ENCODE results near the gene GSK3B.
A peak's percentile ranks its signal among the peaks of the same experiment; 100 is the strongest.

Gene GSK3B

GRCh38 chr3:120093911-120094775, at the start of gene GSK3B:
GSK3B (minus strand) TSS chr3:120094447; CDS start chr3:120093434, 1,013 bp downstream.
- no peak for DNase-seq (ENCODE audit: low spot score)

GRCh38 chr3:120143676-120144075, 49.4 kb upstream of the GSK3B start:
- DNase-seq (ENCODE audit: low spot score) = no peak

- no peak for DNase-seq (ENCODE audit: low spot score)
These were observed 48.0 kb upstream of the GSK3B start for GRCh38 chr3:120142236-120142635.

- no peak for DNase-seq (ENCODE audit: low spot score)
These were observed 46.0 kb upstream of the GSK3B start for GRCh38 chr3:120140098-120140742.

GRCh38 chr3:120139140-120139539, 44.9 kb upstream of the GSK3B start:
- DNase-seq (ENCODE audit: low spot score) = no peak

- DNase-seq (ENCODE audit: low spot score) = no peak
These were observed 43.3 kb upstream of the GSK3B start for GRCh38 chr3:120137548-120137947.

GRCh38 chr3:120130656-120131055, 36.4 kb upstream of the GSK3B start:
- no peak for DNase-seq (ENCODE audit: low spot score)

GRCh38 chr3:120129718-120130513, 35.7 kb upstream of the GSK3B start:
- no peak for DNase-seq (ENCODE audit: low spot score)

- no peak for DNase-seq (ENCODE audit: low spot score)
These were observed 34.8 kb upstream of the GSK3B start for GRCh38 chr3:120129051-120129450.

GRCh38 chr3:120125992-120126391, 31.7 kb upstream of the GSK3B start:
- DNase-seq (ENCODE audit: low spot score) = peak; percentile 96

GRCh38 chr3:120119846-120120510, 25.7 kb upstream of the GSK3B start:
- DNase-seq (ENCODE audit: low spot score) = no peak

GRCh38 chr3:120114981-120115380, 20.7 kb upstream of the GSK3B start:
- no peak for DNase-seq (ENCODE audit: low spot score)

- no peak for DNase-seq (ENCODE audit: low spot score)
These were observed 20.1 kb upstream of the GSK3B start for GRCh38 chr3:120114376-120114775.

- peak; percentile 75 for DNase-seq (ENCODE audit: low spot score)
These were observed 19.2 kb upstream of the GSK3B start for GRCh38 chr3:120113128-120114116.

GRCh38 chr3:120111898-120112297, 17.7 kb upstream of the GSK3B start:
- DNase-seq (ENCODE audit: low spot score) = no peak

GRCh38 chr3:120103276-120103675, 9.0 kb upstream of the GSK3B start:
- no peak for DNase-seq (ENCODE audit: low spot score)

GRCh38 chr3:120102674-120103073, 8.4 kb upstream of the GSK3B start:
- DNase-seq (ENCODE audit: low spot score) = no peak

- no peak for DNase-seq (ENCODE audit: low spot score)
These were observed 8.0 kb upstream of the GSK3B start for GRCh38 chr3:120102232-120102631.

GRCh38 chr3:120101624-120102023, 7.4 kb upstream of the GSK3B start:
- no peak for DNase-seq (ENCODE audit: low spot score)

- no peak for DNase-seq (ENCODE audit: low spot score)
These were observed 6.5 kb upstream of the GSK3B start for GRCh38 chr3:120100711-120101110.

GRCh38 chr3:120098710-120099109, 4.5 kb upstream of the GSK3B start:
- DNase-seq (ENCODE audit: low spot score) = no peak

All from COLO829 (cell line).